Mesodermal cell (in vitro differentiated cells): ENCODE measurements around the gene IFRD2.
"Not testable (repeated sequence)": the region's sequence is repeated elsewhere in the genome, so short reads cannot be mapped to it uniquely, and the experiment has no call there.

ENCODE experiments used
- H3K27ac ChIP-seq: 2 replicates; pipeline ENCODE4 v1.7.0; 2013; ENCODE audit warnings: mild to moderate bottlenecking, low read depth, low read length, moderate library complexity; ENCODE audit not compliant: severe bottlenecking
- H3K36me3 ChIP-seq: 2 replicates; pipeline ENCODE4 v1.7.1; 2013; ENCODE audit warnings: mild to moderate bottlenecking, low read length, moderate library complexity; ENCODE audit not compliant: control insufficient read depth, insufficient read depth
- H3K4me1 ChIP-seq: one replicate; pipeline ENCODE4 v1.7.1; 2013; ENCODE audit warnings: mild to moderate bottlenecking, low read length; ENCODE audit not compliant: insufficient read depth, control insufficient read depth, poor library complexity, severe bottlenecking
- H3K4me3 ChIP-seq: 2 replicates; pipeline ENCODE4 v1.7.0; 2013; ENCODE audit warnings: low read length, control low read depth, mild to moderate bottlenecking; ENCODE audit not compliant: insufficient read depth, poor library complexity, severe bottlenecking; ENCODE audit errors: extremely low read depth
- H3K9me3 ChIP-seq: 2 replicates; pipeline ENCODE4 v1.7.1; 2013; ENCODE audit warnings: mild to moderate bottlenecking, low read length, moderate library complexity; ENCODE audit not compliant: control insufficient read depth
- WGBS, 2 experiments: methylation state at CpG; one replicate each; pipeline ENCODE4 v1.1.5; 2013; ENCODE audit warnings: missing lambda C conversion rate in 2 of 2; ENCODE audit not compliant: insufficient coverage in 2 of 2; 5-methylcytosine and 5-hydroxymethylcytosine counted together

Gene IFRD2

GRCh38 chr3:50318163-50318562 lies 25.9 kb upstream of the IFRD2 start:
- Histone ChIP-seq H3K27ac (no peak overlapping the region), H3K4me3 (no peak overlapping the region), H3K4me1 (peaks cover 44% of the 10 kb centered on the region), H3K9me3 (peaks cover 4% of the 10 kb centered on the region), H3K36me3 (peaks cover 61% of the 10 kb centered on the region)
- 95 to 97% methylated on average over 11 of the region's 11 CpGs for WGBS, 2 experiments

- 90 to 94% methylated on average over 4 to 5 of the region's 6 CpGs for WGBS, 2 experiments
- peaks cover 4% of the 10 kb centered on the region for H3K9me3 ChIP-seq
- no peak overlapping the region for H3K4me3 ChIP-seq
- H3K36me3 ChIP-seq: peaks cover 61% of the 10 kb centered on the region
- peaks cover 35% of the 10 kb centered on the region for H3K4me1 ChIP-seq
- peak overlapping the region; percentile 2 for H3K27ac ChIP-seq
These were observed 25.1 kb upstream of the IFRD2 start for GRCh38 chr3:50317300-50317699.

- WGBS, 2 experiments: 84 to 92% methylated on average over 5 to 8 of the region's 9 CpGs
- peaks cover 4% of the 10 kb centered on the region for H3K9me3 ChIP-seq
- no peak overlapping the region for H3K4me3 ChIP-seq
- H3K4me1 ChIP-seq: peaks cover 31% of the 10 kb centered on the region
- peak overlapping the region; percentile 2 for H3K27ac ChIP-seq
- peaks cover 61% of the 10 kb centered on the region for H3K36me3 ChIP-seq
These were observed 24.5 kb upstream of the IFRD2 start for GRCh38 chr3:50316657-50317242.

- Histone ChIP-seq H3K9me3 (peaks cover 8% of the 10 kb centered on the region), H3K36me3 (peaks cover 55% of the 10 kb centered on the region), H3K27ac (no peak overlapping the region), H3K4me3 (no peak overlapping the region), H3K4me1 (peaks cover 24% of the 10 kb centered on the region)
- WGBS, 2 experiments: 93 to 100% methylated on average over 1 to 3 of the region's 4 CpGs
These were observed 22.6 kb upstream of the IFRD2 start for GRCh38 chr3:50314816-50315215.

- peaks cover 13% of the 10 kb centered on the region for H3K9me3 ChIP-seq
- H3K27ac ChIP-seq: no peak overlapping the region
- H3K4me1 ChIP-seq: peaks cover 22% of the 10 kb centered on the region
- H3K4me3 ChIP-seq: no peak overlapping the region
- WGBS, 2 experiments: 98 to 100% methylated on average over 2 to 3 of the region's 3 CpGs
- H3K36me3 ChIP-seq: peaks cover 50% of the 10 kb centered on the region
These were observed 22.1 kb upstream of the IFRD2 start for GRCh38 chr3:50314342-50314741.

GRCh38 chr3:50312041-50312440 lies 19.8 kb upstream of the IFRD2 start:
- not testable (repeated sequence) for H3K4me1 ChIP-seq, H3K4me3 ChIP-seq, H3K27ac ChIP-seq
- peaks cover 27% of the 10 kb centered on the region for H3K36me3 ChIP-seq
- H3K9me3 ChIP-seq: peaks cover 18% of the 10 kb centered on the region
- WGBS, 2 experiments: 89 to 95% methylated on average over 5 to 10 of the region's 32 CpGs

GRCh38 chr3:50304601-50305000 lies 12.4 kb upstream of the IFRD2 start:
- peaks cover 21% of the 10 kb centered on the region for H3K9me3 ChIP-seq
- H3K4me1 ChIP-seq: peaks cover 5% of the 10 kb centered on the region
- no peaks in the 10 kb centered on the region for H3K36me3 ChIP-seq
- no peak overlapping the region for H3K4me3 ChIP-seq
- H3K27ac ChIP-seq: no peak overlapping the region

GRCh38 chr3:50303013-50303815 lies 11.0 kb upstream of the IFRD2 start, which contains the start of gene HYAL1:
HYAL1 (minus strand) TSS chr3:50303574; CDS start chr3:50302956, 618 bp downstream.
- Histone ChIP-seq H3K4me1 (peaks cover 5% of the 10 kb centered on the region), H3K36me3 (no peaks in the 10 kb centered on the region), H3K27ac (no peak within 1 kb of the TSS), H3K9me3 (peaks cover 15% of the 10 kb centered on the region), H3K4me3 (no peak within 1 kb of the TSS)
- 79 to 84% methylated on average over 7 to 12 of the region's 14 CpGs for WGBS, 2 experiments

GRCh38 chr3:50302095-50303012 lies 10.1 kb upstream of the IFRD2 start:
- H3K27ac ChIP-seq: no peak overlapping the region
- H3K36me3 ChIP-seq: no peaks in the 10 kb centered on the region
- H3K4me3 ChIP-seq: no peak overlapping the region
- peaks cover 15% of the 10 kb centered on the region for H3K9me3 ChIP-seq
- 94 to 96% methylated on average over 31 to 32 of the region's 32 CpGs for WGBS, 2 experiments
- peaks cover 5% of the 10 kb centered on the region for H3K4me1 ChIP-seq

GRCh38 chr3:50300681-50301254 lies 8.5 kb upstream of the IFRD2 start:
- H3K4me1 ChIP-seq: peaks cover 5% of the 10 kb centered on the region
- WGBS, 2 experiments: 97% methylated on average over 4 to 6 of the region's 6 CpGs
- H3K9me3 ChIP-seq: peaks cover 3% of the 10 kb centered on the region
- peak overlapping the region; percentile 82 for H3K4me3 ChIP-seq
- H3K27ac ChIP-seq: peak overlapping the region; percentile 78
- peaks cover 7% of the 10 kb centered on the region for H3K36me3 ChIP-seq
